IMR-90 (cell line): ENCODE results near the gene SIRT2. TPM values are rescaled to one million over a fixed set of nuclear protein-coding genes. Genes with fewer than 3 reads are reported as not detected.

Experiments
- ATAC-seq: fragments of 200-7000 bp; cut with Tn5 transposase; 2 replicates; pipeline ENCODE4 v1.9.1; 2020; ENCODE audit warnings: low read depth, mild to moderate bottlenecking, moderate library complexity
- BruUV-seq: library from RNA; stranded (reverse); fragments of 400-500 nt; replicated peaks from 2 replicates; lab custom pipeline; 2021; lab: Mats Ljungman, UMichigan
- CTCF ChIA-PET: fragments of 300-600 bp; formaldehyde crosslinking; extraction: SDS; loops from one replicate; lab custom pipeline; 2021; ENCODE audit warnings: antibody characterized with exemption; lab: Yijun Ruan, JAX
- POLR2A ChIA-PET: fragments of 300-600 bp; sonication (Branson Sonifier 250); formaldehyde crosslinking; loops from one replicate; lab custom pipeline; 2022; ENCODE audit warnings: antibody characterized with exemption; ENCODE audit not compliant: unreplicated experiment; lab: Charles Lee
- DNase-seq: peaks from one replicate; pipeline ENCODE4 v3.0.0; 2013
- H2AFZ ChIP-seq: replicated peaks from 2 replicates; pipeline ENCODE3; 2013; ENCODE audit warnings: low read length, mild to moderate bottlenecking; ENCODE audit not compliant: poor library complexity
- H2AK5ac ChIP-seq: 2 replicates; pipeline ENCODE4 v1.6.1; 2013; ENCODE audit warnings: low read depth, low read length, inconsistent platforms
- H2AK9ac ChIP-seq: replicated peaks from 2 replicates; pipeline ENCODE3; 2013; ENCODE audit warnings: mild to moderate bottlenecking, low read depth, low read length, moderate library complexity; ENCODE audit not compliant: poor library complexity
- H2BK120ac ChIP-seq: 2 replicates; pipeline ENCODE4 v1.6.1; 2013; ENCODE audit warnings: low read depth, low read length, inconsistent platforms
- H2BK15ac ChIP-seq: 3 replicates; pipeline ENCODE4 v1.6.1; 2013; ENCODE audit warnings: low read depth, low read length, inconsistent platforms
- H2BK20ac ChIP-seq: 2 replicates; pipeline ENCODE4 v1.6.1; 2013; ENCODE audit warnings: low read depth, mild to moderate bottlenecking, inconsistent platforms, low read length, moderate library complexity
- H2BK5ac ChIP-seq: 2 replicates; pipeline ENCODE4 v1.6.1; 2013; ENCODE audit warnings: mild to moderate bottlenecking, low read depth, low read length, inconsistent platforms; ENCODE audit not compliant: poor library complexity, severe bottlenecking
- H3K14ac ChIP-seq: replicated peaks from 2 replicates; pipeline ENCODE4 v1.6.1; 2013; ENCODE audit warnings: low read depth, low read length, inconsistent platforms
- H3K18ac ChIP-seq: 2 replicates; pipeline ENCODE4 v1.6.1; 2013; ENCODE audit warnings: low read depth, low read length, control low read depth
- H3K23ac ChIP-seq: 2 replicates; pipeline ENCODE4 v1.6.1; 2013; ENCODE audit warnings: low read depth, low read length, inconsistent platforms
- H3K27ac ChIP-seq: 2 replicates; pipeline ENCODE4 v1.5.1; 2013; ENCODE audit warnings: mild to moderate bottlenecking, control low read depth, low read length; ENCODE audit not compliant: insufficient read depth
- H3K27me3 ChIP-seq: 2 replicates; pipeline ENCODE4 v1.6.1; 2013; ENCODE audit warnings: low read length; ENCODE audit not compliant: control insufficient read depth, insufficient read depth
- H3K36me3 ChIP-seq: 2 replicates; pipeline ENCODE4 v1.6.1; 2013; ENCODE audit warnings: low read length, mixed read lengths; ENCODE audit not compliant: control insufficient read depth, insufficient read depth
- H3K4ac ChIP-seq: 2 replicates; pipeline ENCODE4 v1.6.1; 2013; ENCODE audit warnings: low read depth, low read length, inconsistent platforms
- H3K4me1 ChIP-seq: 2 replicates; pipeline ENCODE4 v1.6.1; 2013; ENCODE audit warnings: low read length, mixed read lengths; ENCODE audit not compliant: control insufficient read depth, insufficient read depth
- H3K4me2 ChIP-seq: 2 replicates; pipeline ENCODE4 v1.6.1; 2013; ENCODE audit warnings: low read depth, mild to moderate bottlenecking, control low read depth, low read length, moderate library complexity
- H3K4me3 ChIP-seq: 2 replicates; pipeline ENCODE4 v1.5.1; 2013; ENCODE audit warnings: low read depth, mild to moderate bottlenecking, control low read depth, low read length, moderate library complexity; ENCODE audit not compliant: insufficient read depth
- H3K56ac ChIP-seq: 2 replicates; pipeline ENCODE4 v1.6.1; 2013; ENCODE audit warnings: low read length, inconsistent platforms; ENCODE audit not compliant: insufficient read depth; ENCODE audit errors: extremely low read depth
- H3K79me1 ChIP-seq, 2 experiments: 2 replicates each; pipeline ENCODE4 v1.6.1; 2013; ENCODE audit warnings: low read length in 2 of 2, inconsistent platforms in 1 of 2, low read depth in 1 of 2
- H3K9ac ChIP-seq: 2 replicates; pipeline ENCODE4 v1.6.1; 2013; ENCODE audit warnings: low read depth, low read length, control low read depth
- H3K9me1 ChIP-seq: 2 replicates; pipeline ENCODE4 v1.6.1; 2013; ENCODE audit warnings: low read length, inconsistent platforms; ENCODE audit not compliant: insufficient read depth
- H3K9me3 ChIP-seq: 2 replicates; pipeline ENCODE4 v1.6.1; 2013; ENCODE audit warnings: low read length; ENCODE audit not compliant: control insufficient read depth, insufficient read depth
- H4K20me1 ChIP-seq: 2 replicates; pipeline ENCODE4 v1.6.1; 2013; ENCODE audit warnings: low read length, inconsistent platforms; ENCODE audit not compliant: insufficient read depth
- H4K5ac ChIP-seq: 2 replicates; pipeline ENCODE4 v1.6.1; 2013; ENCODE audit warnings: mild to moderate bottlenecking, low read depth, low read length, control low read depth
- H4K8ac ChIP-seq, 2 experiments: 2 replicates each; pipeline ENCODE4 v1.6.1; 2013; ENCODE audit warnings: low read depth in 2 of 2, low read length in 2 of 2, control low read depth in 1 of 2, inconsistent platforms in 1 of 2
- H4K91ac ChIP-seq: 2 replicates; pipeline ENCODE4 v1.6.1; 2013; ENCODE audit warnings: low read depth, low read length, inconsistent platforms; ENCODE audit not compliant: insufficient read depth
- BHLHE40 ChIP-seq: fragments of 150-350 bp; IDR thresholded peaks from 2 replicates; pipeline ENCODE4 v1.6.1; 2016; ENCODE audit warnings: mild to moderate bottlenecking, low read depth, low read length
- CEBPB ChIP-seq: IDR thresholded peaks from 2 replicates; pipeline ENCODE4 v1.6.1; 2012; ENCODE audit warnings: low read depth, low read length, improper control_type of control experiment
- CHD1 ChIP-seq: IDR thresholded peaks from 2 replicates; pipeline ENCODE4 v1.6.1; 2012; ENCODE audit warnings: low read depth, low read length, improper control_type of control experiment
- FOS ChIP-seq: fragments of 150-350 bp; IDR thresholded peaks from 2 replicates; pipeline ENCODE4 v1.6.1; 2016; ENCODE audit warnings: low read depth, low read length
- MAFK ChIP-seq: IDR thresholded peaks from 2 replicates; pipeline ENCODE4 v1.6.1; 2012; ENCODE audit warnings: low read depth, low read length, improper control_type of control experiment
- MAZ ChIP-seq: IDR thresholded peaks from 2 replicates; pipeline ENCODE4 v1.6.1; 2012; ENCODE audit warnings: low read depth, mild to moderate bottlenecking, low read length, improper control_type of control experiment, moderate library complexity, borderline replicate concordance
- MXI1 ChIP-seq: IDR thresholded peaks from 2 replicates; pipeline ENCODE4 v1.6.1; 2012; ENCODE audit warnings: low read depth, mild to moderate bottlenecking, low read length, moderate library complexity, borderline replicate concordance
- NFE2L2 ChIP-seq: fragments of 150-350 bp; IDR thresholded peaks from 2 replicates; pipeline ENCODE4 v1.6.1; 2016; ENCODE audit warnings: low read depth, mild to moderate bottlenecking, low read length
- POLR2A ChIP-seq: IDR thresholded peaks from 2 replicates; pipeline ENCODE4 v1.6.1; 2012; ENCODE audit warnings: mild to moderate bottlenecking, low read depth, low read length
- RAD21 ChIP-seq: IDR thresholded peaks from 2 replicates; pipeline ENCODE4 v1.6.1; 2012; ENCODE audit warnings: low read length, improper control_type of control experiment
- RCOR1 ChIP-seq: IDR thresholded peaks from 2 replicates; pipeline ENCODE4 v1.6.1; 2012; ENCODE audit warnings: mild to moderate bottlenecking, low read length, improper control_type of control experiment; ENCODE audit not compliant: insufficient replicate concordance
- RFX5 ChIP-seq: IDR thresholded peaks from 2 replicates; pipeline ENCODE4 v1.8.0; 2012; ENCODE audit warnings: low read depth, mild to moderate bottlenecking, low read length, moderate library complexity
- SMC3 ChIP-seq: fragments of 150-350 bp; IDR thresholded peaks from 2 replicates; pipeline ENCODE4 v1.6.1; 2016; ENCODE audit warnings: low read depth, mild to moderate bottlenecking, antibody characterized with exemption, low read length, moderate library complexity
- WGBS, 2 experiments: methylation state at CpG; one replicate each; pipeline versions ENCODE4 v1.1.5 to v1.1.7; 2013; ENCODE audit warnings: missing lambda C conversion rate in 2 of 2; ENCODE audit not compliant: insufficient read length in 1 of 2; ENCODE audit errors: extremely low coverage in 2 of 2; 5-methylcytosine and 5-hydroxymethylcytosine counted together
- dilution Hi-C: fragments of 300-500 bp; cut with HindIII; formaldehyde crosslinking; loops from one replicate; pipeline ENCODE4 v1.14.3; 2018; ENCODE audit warnings: low sequenced_read_pairs; ENCODE audit not compliant: unreplicated experiment
- in situ Hi-C: fragments of 300-500 bp; cut with MboI; formaldehyde crosslinking; loops from 3 replicates; pipeline ENCODE4 v1.14.3; 2019; ENCODE audit warnings: low sequenced_read_pairs, inconsistent platforms, mixed read lengths
- intact Hi-C: fragments of 100-400 bp; cut with micrococcal nuclease; formaldehyde crosslinking; loops from 2 replicates; pipeline ENCODE4 v1.10.0; 2022
- polyA plus RNA-seq, 3 experiments: library from polyadenylated mRNA; depleted of rRNA; stranded (reverse); fragments of >200 nt; gene quantifications; 2 replicates each; pipeline ENCODE4 v1.2.3, GENCODE V29; 2012; ENCODE audit warnings: low replicate concordance in 1 of 3
- total RNA-seq: library from RNA; depleted of rRNA; stranded (reverse); fragments of >200 nt; gene quantifications from 2 replicates; pipeline ENCODE4 v1.2.3, GENCODE V29; 2012
- TF ChIP-seq, protein P1 (sequence below): fragments of 150-350 bp; IDR thresholded peaks from 2 replicates; pipeline ENCODE4 v1.6.1; 2017; ENCODE audit warnings: mild to moderate bottlenecking, antibody characterized with exemption, low read length, low read depth
- TF ChIP-seq, protein P2 (sequence below): conservative IDR thresholded peaks from 2 replicates; pipeline ENCODE4 v1.5.1; 2012; ENCODE audit warnings: mild to moderate bottlenecking, low read depth, low read length, improper control_type of control experiment
- TF ChIP-seq, protein P3 (sequence below): fragments of 150-350 bp; IDR thresholded peaks from 2 replicates; pipeline ENCODE4 v1.6.1; 2016; ENCODE audit warnings: low read depth, mild to moderate bottlenecking, low read length, moderate library complexity, borderline replicate concordance

Gene SIRT2
- total and polyA plus RNA-seq, 2 of the 4 experiments (the other 2 are of a cell fraction) = 43.0 to 50.0 TPM

DNA sequence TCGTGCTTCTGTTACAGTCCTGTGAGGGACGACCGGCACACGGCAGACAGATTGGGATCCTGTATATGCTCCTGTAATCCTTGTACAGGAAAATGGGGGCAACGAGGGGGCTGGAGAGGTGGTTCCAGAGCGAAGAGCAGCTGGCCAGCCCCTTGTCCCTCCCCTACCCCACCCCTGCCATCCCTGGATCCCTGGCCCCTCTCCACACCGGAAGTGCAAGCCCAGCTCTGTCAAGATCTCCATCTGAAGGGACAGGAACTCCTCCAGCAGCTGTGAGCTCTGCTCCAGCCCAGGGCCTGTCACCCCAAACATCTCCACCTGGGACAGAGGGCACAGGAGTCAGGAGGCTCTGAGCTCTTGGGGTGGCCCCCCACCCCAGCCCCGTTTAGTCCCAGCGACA is 18.1 kb upstream of the SIRT2 start:
- Histone ChIP-seq H4K91ac (no peak overlapping the region), H3K14ac (no peak overlapping the region), H4K5ac (no peak overlapping the region), H2BK120ac (no peak overlapping the region), H2BK20ac (no peak overlapping the region), H2AK5ac (no peak overlapping the region), H2AFZ (peak overlapping the region; percentile 5), H3K4me1 (no peaks in the 10 kb centered on the region), H3K4ac (no peak overlapping the region), H3K27ac (no peak overlapping the region), H3K9me3 (no peaks in the 10 kb centered on the region), H3K9me1 (no peaks in the 10 kb centered on the region), H3K27me3 (no peaks in the 10 kb centered on the region; the same call in 1 of the 2 replicates), H3K4me2 (no peak overlapping the region), H3K9ac (no peak overlapping the region), H2BK5ac (no peak overlapping the region), H4K8ac (no peak overlapping the region), H3K79me1 (no peaks in the 10 kb centered on the region), H3K23ac (no peak overlapping the region), H3K36me3 (peaks cover 6% of the 10 kb centered on the region), H3K4me3 (no peak overlapping the region), H3K18ac (no peak overlapping the region), H4K20me1 (no peaks in the 10 kb centered on the region; the same call in 1 of the 2 replicates), H3K56ac (no peak overlapping the region), H2AK9ac (peak overlapping the region; percentile 42), H2BK15ac (no peak overlapping the region)
- dilution Hi-C loops = no loop called here
- CTCF ChIA-PET = no interaction called here
- DNase-seq (no peak), ATAC-seq (no peak)
- intact Hi-C loops = no loop called here
- WGBS, 2 experiments = no CpG with 5 or more reads among the region's 9 CpGs
- TF ChIP-seq, protein P1, sequence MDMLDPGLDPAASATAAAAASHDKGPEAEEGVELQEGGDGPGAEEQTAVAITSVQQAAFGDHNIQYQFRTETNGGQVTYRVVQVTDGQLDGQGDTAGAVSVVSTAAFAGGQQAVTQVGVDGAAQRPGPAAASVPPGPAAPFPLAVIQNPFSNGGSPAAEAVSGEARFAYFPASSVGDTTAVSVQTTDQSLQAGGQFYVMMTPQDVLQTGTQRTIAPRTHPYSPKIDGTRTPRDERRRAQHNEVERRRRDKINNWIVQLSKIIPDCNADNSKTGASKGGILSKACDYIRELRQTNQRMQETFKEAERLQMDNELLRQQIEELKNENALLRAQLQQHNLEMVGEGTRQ = no peak
- TF ChIP-seq FOS (no peak), NFE2L2 (no peak), POLR2A (no peak), SMC3 (no peak), MAFK (no peak), MXI1 (no peak), RAD21 (no peak), CEBPB (no peak), CHD1 (no peak), BHLHE40 (no peak), RCOR1 (no peak), RFX5 (no peak), MAZ (no peak)
- TF ChIP-seq, protein P2, sequence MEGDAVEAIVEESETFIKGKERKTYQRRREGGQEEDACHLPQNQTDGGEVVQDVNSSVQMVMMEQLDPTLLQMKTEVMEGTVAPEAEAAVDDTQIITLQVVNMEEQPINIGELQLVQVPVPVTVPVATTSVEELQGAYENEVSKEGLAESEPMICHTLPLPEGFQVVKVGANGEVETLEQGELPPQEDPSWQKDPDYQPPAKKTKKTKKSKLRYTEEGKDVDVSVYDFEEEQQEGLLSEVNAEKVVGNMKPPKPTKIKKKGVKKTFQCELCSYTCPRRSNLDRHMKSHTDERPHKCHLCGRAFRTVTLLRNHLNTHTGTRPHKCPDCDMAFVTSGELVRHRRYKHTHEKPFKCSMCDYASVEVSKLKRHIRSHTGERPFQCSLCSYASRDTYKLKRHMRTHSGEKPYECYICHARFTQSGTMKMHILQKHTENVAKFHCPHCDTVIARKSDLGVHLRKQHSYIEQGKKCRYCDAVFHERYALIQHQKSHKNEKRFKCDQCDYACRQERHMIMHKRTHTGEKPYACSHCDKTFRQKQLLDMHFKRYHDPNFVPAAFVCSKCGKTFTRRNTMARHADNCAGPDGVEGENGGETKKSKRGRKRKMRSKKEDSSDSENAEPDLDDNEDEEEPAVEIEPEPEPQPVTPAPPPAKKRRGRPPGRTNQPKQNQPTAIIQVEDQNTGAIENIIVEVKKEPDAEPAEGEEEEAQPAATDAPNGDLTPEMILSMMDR = no peak
- TF ChIP-seq, protein P3, sequence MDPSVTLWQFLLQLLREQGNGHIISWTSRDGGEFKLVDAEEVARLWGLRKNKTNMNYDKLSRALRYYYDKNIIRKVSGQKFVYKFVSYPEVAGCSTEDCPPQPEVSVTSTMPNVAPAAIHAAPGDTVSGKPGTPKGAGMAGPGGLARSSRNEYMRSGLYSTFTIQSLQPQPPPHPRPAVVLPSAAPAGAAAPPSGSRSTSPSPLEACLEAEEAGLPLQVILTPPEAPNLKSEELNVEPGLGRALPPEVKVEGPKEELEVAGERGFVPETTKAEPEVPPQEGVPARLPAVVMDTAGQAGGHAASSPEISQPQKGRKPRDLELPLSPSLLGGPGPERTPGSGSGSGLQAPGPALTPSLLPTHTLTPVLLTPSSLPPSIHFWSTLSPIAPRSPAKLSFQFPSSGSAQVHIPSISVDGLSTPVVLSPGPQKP = no peak
- BruUV-seq = no TSS peak
- POLR2A ChIA-PET = no interaction called here
- in situ Hi-C loops = loop anchor here (25.0 kb wide), 1 partner anchor 180 kb away; the partner anchor contains the start of gene CAPN12
